Measurements from ENCODE around the gene KLHL7. TPM values are rescaled to one million over a fixed set of nuclear protein-coding genes. Genes with fewer than 3 reads are reported as not detected.

The KLHL7 gene
- total RNA-seq, 3 donors from 2014 or later = 15.6 to 25.5 (median 21.3) TPM

- DNase-seq = no peak
- TF ChIP-seq CTCF (IDR thresholded peaks at IDR 0.05) = no peak
- Histone ChIP-seq H3K36me3 (ENCODE audit: low read depth) (no peaks in the 10 kb centered on the region), H3K4me1 (ENCODE audit: low read depth) (no peaks in the 10 kb centered on the region), H3K9me3 (no peaks in the 10 kb centered on the region), H3K4me3 (no peak overlapping the region)
- ATAC-seq = no peak
- intact Hi-C loops (cut with DNase I, micrococcal nuclease) = no loop called here
These were observed 28.2 kb downstream of the KLHL7 start for GRCh38 chr7:23133797-23134196.

GRCh38 chr7:23135755-23136154 is 30.2 kb downstream of the KLHL7 start:
- intact Hi-C loops (cut with DNase I, micrococcal nuclease) = no loop called here
- DNase-seq (no peak), ATAC-seq (no peak)
- Histone ChIP-seq H3K4me3 (no peak overlapping the region), H3K9me3 (no peaks in the 10 kb centered on the region), H3K36me3 (ENCODE audit: low read depth) (no peaks in the 10 kb centered on the region), H3K4me1 (ENCODE audit: low read depth) (no peaks in the 10 kb centered on the region)
- TF ChIP-seq CTCF (IDR thresholded peaks at IDR 0.05) = no peak

DNA sequence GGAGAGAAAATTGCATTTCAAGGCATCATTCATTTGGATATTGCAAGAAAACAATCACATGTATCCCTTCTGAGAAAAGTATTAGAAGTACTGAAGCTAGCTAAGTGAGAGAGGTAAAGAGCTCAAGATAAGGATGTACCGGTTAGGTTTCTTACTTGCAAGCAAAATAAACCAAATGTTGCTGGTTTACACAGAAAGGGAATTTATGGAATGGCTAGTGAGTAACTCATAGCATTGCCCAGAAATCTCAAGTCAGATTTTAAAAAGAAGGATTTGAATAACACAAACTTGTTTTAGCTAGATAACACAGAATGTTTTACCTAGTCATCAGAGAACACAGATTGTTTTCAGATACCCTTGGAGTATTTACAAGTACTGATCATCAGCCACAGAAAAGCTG is 30.6 kb downstream of the KLHL7 start:
- Histone ChIP-seq H3K9me3 (no peaks in the 10 kb centered on the region), H3K4me1 (ENCODE audit: low read depth) (no peaks in the 10 kb centered on the region), H3K4me3 (no peak overlapping the region), H3K36me3 (ENCODE audit: low read depth) (no peaks in the 10 kb centered on the region)
- no peak for DNase-seq
- intact Hi-C loops (cut with DNase I, micrococcal nuclease) = no loop called here
- ATAC-seq = no peak
- no peak for TF ChIP-seq CTCF (IDR thresholded peaks at IDR 0.05)

- intact Hi-C loops (cut with DNase I, micrococcal nuclease) = no loop called here
- Histone ChIP-seq H3K4me3 (no peak overlapping the region), H3K36me3 (ENCODE audit: low read depth) (no peaks in the 10 kb centered on the region), H3K9me3 (no peaks in the 10 kb centered on the region), H3K4me1 (ENCODE audit: low read depth) (no peaks in the 10 kb centered on the region)
- DNase-seq (no peak), ATAC-seq (no peak)
- TF ChIP-seq CTCF (IDR thresholded peaks at IDR 0.05) = no peak
These were observed 52.1 kb downstream of the KLHL7 start for GRCh38 chr7:23157679-23158078.

DNA sequence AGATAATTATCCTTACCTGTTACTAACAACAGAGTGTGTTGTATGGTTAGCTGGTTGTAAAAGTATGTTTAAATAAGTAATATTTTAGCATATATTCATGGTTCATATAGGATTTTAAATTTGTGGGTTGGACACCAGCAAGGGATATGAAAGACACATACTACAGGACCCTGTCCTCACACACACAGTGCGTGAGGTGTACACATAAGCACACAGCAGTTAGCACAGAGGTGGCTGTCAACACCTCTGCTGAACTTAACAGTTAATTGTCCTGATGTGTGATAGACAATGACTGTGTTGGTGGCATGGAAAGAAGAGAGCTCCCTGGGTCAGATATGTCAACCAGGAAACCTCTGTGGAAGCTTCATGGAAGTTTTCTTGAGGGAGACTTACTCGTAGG is 53.0 kb downstream of the KLHL7 start:
- intact Hi-C loops (cut with DNase I, micrococcal nuclease) = no loop called here
- Histone ChIP-seq H3K4me1 (ENCODE audit: low read depth) (no peaks in the 10 kb centered on the region), H3K4me3 (no peak overlapping the region), H3K9me3 (no peaks in the 10 kb centered on the region), H3K36me3 (ENCODE audit: low read depth) (no peaks in the 10 kb centered on the region)
- no peak for TF ChIP-seq CTCF (IDR thresholded peaks at IDR 0.05)
- DNase-seq = no peak
- ATAC-seq = no peak

GRCh38 chr7:23161482-23161881 is 55.9 kb downstream of the KLHL7 start:
- H3K4me1 ChIP-seq (ENCODE audit: low read depth) = no peaks in the 10 kb centered on the region
- ATAC-seq (no peak), DNase-seq (no peak)
- no peaks in the 10 kb centered on the region for H3K9me3 ChIP-seq
- intact Hi-C loops (cut with DNase I, micrococcal nuclease) = no loop called here
- H3K36me3 ChIP-seq (ENCODE audit: low read depth) = no peaks in the 10 kb centered on the region
- no peak overlapping the region for H3K4me3 ChIP-seq
- no peak for TF ChIP-seq CTCF (IDR thresholded peaks at IDR 0.05)

Measured in mucosa of descending colon (tissue), 3 donors.